Mesothelial cell of epicardium (in vitro differentiated cells): ENCODE results near the gene CDK18. TPM values are rescaled to one million over a fixed set of nuclear protein-coding genes. Genes with fewer than 3 reads are reported as not detected.

Experiments used
- DNase-seq, 2 experiments: peaks; one replicate each; pipeline ENCODE4 v3.0.0; 2021; ENCODE audit warnings: low spot score in 2 of 2; ENCODE audit not compliant: unreplicated experiment in 2 of 2
- H3K27ac Mint-ChIP-seq: 2 replicates; pipeline ENCODE4 v1.8.0; 2021; ENCODE audit warnings: mixed read lengths
- H3K27me3 Mint-ChIP-seq: 2 replicates; pipeline ENCODE4 v1.8.0; 2021; ENCODE audit warnings: low read depth, mixed read lengths
- H3K36me3 Mint-ChIP-seq: 2 replicates; pipeline ENCODE4 v1.8.0; 2021; ENCODE audit warnings: mixed read lengths
- H3K4me1 Mint-ChIP-seq: 2 replicates; pipeline ENCODE4 v1.8.0; 2021; ENCODE audit warnings: mixed read lengths
- H3K4me3 Mint-ChIP-seq: 2 replicates; pipeline ENCODE4 v1.8.0; 2021; ENCODE audit warnings: mild to moderate bottlenecking, moderate library complexity, mixed read lengths
- H3K9me3 Mint-ChIP-seq: 2 replicates; pipeline ENCODE4 v1.8.0; 2021; ENCODE audit warnings: mixed read lengths
- total RNA-seq: library from RNA; stranded (reverse); gene quantifications from 3 replicates; pipeline ENCODE4 v1.2.1, GENCODE V29; 2021
- TF ChIP-seq, protein P1 (sequence below): fragments of 200-600 bp; sonication (generic); IDR thresholded peaks from one replicate; pipeline ENCODE4 v1.5.0; 2021; ENCODE audit warnings: antibody characterized with exemption; ENCODE audit not compliant: unreplicated experiment

The CDK18 gene
- total RNA-seq, 1 donor from 2014 or later: 28.7 TPM

- TF ChIP-seq, protein P1, sequence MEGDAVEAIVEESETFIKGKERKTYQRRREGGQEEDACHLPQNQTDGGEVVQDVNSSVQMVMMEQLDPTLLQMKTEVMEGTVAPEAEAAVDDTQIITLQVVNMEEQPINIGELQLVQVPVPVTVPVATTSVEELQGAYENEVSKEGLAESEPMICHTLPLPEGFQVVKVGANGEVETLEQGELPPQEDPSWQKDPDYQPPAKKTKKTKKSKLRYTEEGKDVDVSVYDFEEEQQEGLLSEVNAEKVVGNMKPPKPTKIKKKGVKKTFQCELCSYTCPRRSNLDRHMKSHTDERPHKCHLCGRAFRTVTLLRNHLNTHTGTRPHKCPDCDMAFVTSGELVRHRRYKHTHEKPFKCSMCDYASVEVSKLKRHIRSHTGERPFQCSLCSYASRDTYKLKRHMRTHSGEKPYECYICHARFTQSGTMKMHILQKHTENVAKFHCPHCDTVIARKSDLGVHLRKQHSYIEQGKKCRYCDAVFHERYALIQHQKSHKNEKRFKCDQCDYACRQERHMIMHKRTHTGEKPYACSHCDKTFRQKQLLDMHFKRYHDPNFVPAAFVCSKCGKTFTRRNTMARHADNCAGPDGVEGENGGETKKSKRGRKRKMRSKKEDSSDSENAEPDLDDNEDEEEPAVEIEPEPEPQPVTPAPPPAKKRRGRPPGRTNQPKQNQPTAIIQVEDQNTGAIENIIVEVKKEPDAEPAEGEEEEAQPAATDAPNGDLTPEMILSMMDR: no peak
- Mint-ChIP-seq H3K4me3 (no peak overlapping the region), H3K4me1 (peaks cover 18% of the 10 kb centered on the region), H3K36me3 (no peaks in the 10 kb centered on the region), H3K27ac (peak overlapping the region; percentile 56), H3K9me3 (no peaks in the 10 kb centered on the region), H3K27me3 (no peaks in the 10 kb centered on the region)
- no peak for DNase-seq
Observed at GRCh38 chr1:205515781-205516253, 11.3 kb downstream of the CDK18 start.

GRCh38 chr1:205516362-205516761 is 11.9 kb downstream of the CDK18 start:
- Mint-ChIP-seq H3K4me3 (no peak overlapping the region), H3K4me1 (peaks cover 18% of the 10 kb centered on the region), H3K27ac (peak overlapping the region; percentile 56), H3K9me3 (no peaks in the 10 kb centered on the region), H3K36me3 (no peaks in the 10 kb centered on the region), H3K27me3 (no peaks in the 10 kb centered on the region)
- no peak for DNase-seq
- TF ChIP-seq, protein P1: no peak

GRCh38 chr1:205517288-205517687 is 12.8 kb downstream of the CDK18 start:
- TF ChIP-seq, protein P1: no peak
- no peaks in the 10 kb centered on the region for H3K36me3 Mint-ChIP-seq
- H3K4me1 Mint-ChIP-seq: peaks cover 14% of the 10 kb centered on the region
- H3K4me3 Mint-ChIP-seq: no peak overlapping the region
- H3K27me3 Mint-ChIP-seq: no peaks in the 10 kb centered on the region
- no peak overlapping the region for H3K27ac Mint-ChIP-seq
- DNase-seq: no peak
- H3K9me3 Mint-ChIP-seq: no peaks in the 10 kb centered on the region

GRCh38 chr1:205517763-205518162 is 13.3 kb downstream of the CDK18 start:
- Mint-ChIP-seq H3K9me3 (no peaks in the 10 kb centered on the region), H3K4me3 (no peak overlapping the region), H3K27me3 (no peaks in the 10 kb centered on the region), H3K36me3 (no peaks in the 10 kb centered on the region), H3K27ac (no peak overlapping the region), H3K4me1 (peaks cover 13% of the 10 kb centered on the region)
- DNase-seq: no peak
- TF ChIP-seq, protein P1: no peak

DNA sequence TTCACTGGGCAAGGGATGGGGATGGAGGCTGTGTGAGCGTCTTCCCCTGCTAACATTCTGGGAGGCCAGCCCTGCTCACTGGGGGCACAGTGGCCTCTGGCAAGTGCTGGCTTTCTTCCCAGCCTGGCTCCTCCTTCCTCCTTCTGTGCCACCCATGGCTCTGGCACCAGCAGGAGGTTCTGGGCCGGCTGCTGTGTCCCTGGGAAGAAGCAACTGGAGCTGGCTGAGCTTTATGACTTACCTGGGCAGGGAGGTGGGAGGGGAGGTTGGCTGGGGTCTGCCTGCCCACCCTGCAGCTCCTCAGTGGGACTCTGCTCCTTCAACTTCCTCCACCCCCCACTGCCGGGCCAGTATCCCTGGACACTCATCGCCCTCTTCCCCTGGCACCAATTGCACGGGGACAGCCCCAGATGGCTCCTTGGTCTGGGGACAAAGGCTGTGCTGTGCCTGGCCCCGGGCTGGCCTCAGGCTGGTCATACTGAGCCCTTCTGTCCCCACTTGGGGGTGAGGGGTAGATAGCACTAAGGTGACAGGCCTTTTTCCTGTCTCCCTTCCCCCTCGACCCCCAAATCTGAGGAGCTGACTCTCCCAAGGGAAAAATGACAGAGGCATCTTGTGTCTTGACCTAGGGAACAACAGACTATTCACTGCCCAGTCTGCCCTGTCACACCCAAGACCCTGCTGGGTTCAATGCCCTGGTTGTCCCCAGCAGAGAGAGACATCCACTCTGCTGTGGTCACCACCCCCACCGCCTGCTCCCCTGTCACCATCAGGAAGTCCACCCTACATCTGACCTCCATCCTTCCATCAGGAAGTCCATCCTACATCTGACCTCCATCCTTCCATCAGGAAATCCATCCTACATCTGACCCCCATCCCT is 14.4 kb downstream of the CDK18 start:
- TF ChIP-seq, protein P1: no peak
- DNase-seq: no peak
- Mint-ChIP-seq H3K4me3 (no peak overlapping the region), H3K36me3 (no peaks in the 10 kb centered on the region), H3K4me1 (peaks cover 13% of the 10 kb centered on the region), H3K27me3 (no peaks in the 10 kb centered on the region), H3K9me3 (no peaks in the 10 kb centered on the region), H3K27ac (no peak overlapping the region)
